ENCODE measurements around the gene BICRAL. TPM values are rescaled to one million over a fixed set of nuclear protein-coding genes. Genes with fewer than 3 reads are reported as not detected.
"Not testable (repeated sequence)": the region's sequence is repeated elsewhere in the genome, so short reads cannot be mapped to it uniquely, and the experiment has no call there.

Gene BICRAL
- total RNA-seq, 1 donor from 2014 or later: 21.0 TPM

- peaks cover 7% of the 10 kb centered on the region for H3K4me1 ChIP-seq
- no peaks in the 10 kb centered on the region for H3K36me3 ChIP-seq
- no peak overlapping the region for H3K27ac ChIP-seq
- DNase-seq (no peak), ATAC-seq (no peak)
- no peaks in the 10 kb centered on the region for H3K27me3 ChIP-seq
- no peak overlapping the region for H3K4me3 ChIP-seq
- no peak for TF ChIP-seq CTCF (IDR thresholded peaks at IDR 0.05)
- intact Hi-C loops (cut with DNase I): no loop called here
- no peaks in the 10 kb centered on the region for H3K9me3 ChIP-seq
Observed at GRCh38 chr6:42769836-42770235, 12.0 kb upstream of the BICRAL start.

GRCh38 chr6:42771741-42772100, 10.1 kb upstream of the BICRAL start:
- H3K27ac ChIP-seq: peak overlapping the region; percentile 83
- peak overlapping the region; percentile 37 for H3K4me3 ChIP-seq
- intact Hi-C loops (cut with DNase I): no loop called here
- TF ChIP-seq CTCF (IDR thresholded peaks at IDR 0.05): no peak
- H3K9me3 ChIP-seq: no peaks in the 10 kb centered on the region
- peaks cover 11% of the 10 kb centered on the region for H3K4me1 ChIP-seq
- no peaks in the 10 kb centered on the region for H3K27me3 ChIP-seq
- DNase-seq (no peak), ATAC-seq (no peak)
- no peaks in the 10 kb centered on the region for H3K36me3 ChIP-seq

GRCh38 chr6:42774201-42774600, 7.7 kb upstream of the BICRAL start:
- no peak for TF ChIP-seq CTCF (IDR thresholded peaks at IDR 0.05)
- Histone ChIP-seq H3K27me3 (no peaks in the 10 kb centered on the region), H3K27ac (peak overlapping the region; percentile 78), H3K4me1 (peaks cover 11% of the 10 kb centered on the region), H3K9me3 (no peaks in the 10 kb centered on the region), H3K4me3 (no peak overlapping the region), H3K36me3 (no peaks in the 10 kb centered on the region)
- intact Hi-C loops (cut with DNase I): no loop called here
- no peak for ATAC-seq
- DNase-seq: no peak

- ATAC-seq (peak; percentile 63), DNase-seq (peak; percentile 75)
- H3K9me3 ChIP-seq; intact Hi-C loops (cut with DNase I); H3K36me3 ChIP-seq; H3K27me3 ChIP-seq: not testable (repeated sequence)
- peak overlapping the region; percentile 8 for H3K4me3 ChIP-seq
- H3K4me1 ChIP-seq: peaks cover 11% of the 10 kb centered on the region
- H3K27ac ChIP-seq: peak overlapping the region; percentile 78
Observed at GRCh38 chr6:42774821-42775487, 6.9 kb upstream of the BICRAL start.

- no peak for ATAC-seq
Observed at GRCh38 chr6:42777126-42777822, 4.6 kb upstream of the BICRAL start.

More at GRCh38 chr6:42777126-42777822, 4.6 kb upstream of the BICRAL start:
- no peaks in the 10 kb centered on the region for H3K36me3 ChIP-seq
- no peak for DNase-seq
- H3K4me3 ChIP-seq: no peak overlapping the region
- no peak for TF ChIP-seq CTCF (IDR thresholded peaks at IDR 0.05)
- intact Hi-C loops (cut with DNase I): no loop called here
- H3K27ac ChIP-seq: no peak overlapping the region
- peaks cover 11% of the 10 kb centered on the region for H3K4me1 ChIP-seq
- H3K27me3 ChIP-seq: no peaks in the 10 kb centered on the region
- H3K9me3 ChIP-seq: no peaks in the 10 kb centered on the region
